ENCODE measurements around the gene SPINK4.
A peak's percentile ranks its signal among the peaks of the same experiment; 100 is the strongest.

SPINK4 gene

DNA sequence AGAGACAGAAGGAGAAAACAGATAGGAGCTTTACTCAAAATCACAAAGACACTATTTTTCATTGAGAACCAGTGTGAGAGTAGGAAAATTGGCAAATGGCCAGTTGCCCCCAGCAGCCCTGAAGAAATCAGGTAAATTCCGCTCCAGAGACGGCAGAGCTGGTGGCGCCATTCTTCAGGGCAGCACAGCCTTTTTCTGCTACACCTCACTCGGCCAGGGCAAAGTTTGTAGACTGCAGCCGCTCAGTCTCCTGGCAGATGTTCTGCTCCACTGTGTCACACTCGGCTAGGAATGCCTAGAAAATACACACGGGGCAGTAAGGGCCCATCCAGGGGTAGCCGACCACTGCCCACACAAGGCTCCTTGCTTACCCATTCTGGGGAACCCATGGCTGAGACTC is 15.0 kb downstream of the SPINK4 start:
- H3K27ac ChIP-seq = no peak overlapping the region
- no peak for DNase-seq (ENCODE audit: low read depth, low spot score)

DNA sequence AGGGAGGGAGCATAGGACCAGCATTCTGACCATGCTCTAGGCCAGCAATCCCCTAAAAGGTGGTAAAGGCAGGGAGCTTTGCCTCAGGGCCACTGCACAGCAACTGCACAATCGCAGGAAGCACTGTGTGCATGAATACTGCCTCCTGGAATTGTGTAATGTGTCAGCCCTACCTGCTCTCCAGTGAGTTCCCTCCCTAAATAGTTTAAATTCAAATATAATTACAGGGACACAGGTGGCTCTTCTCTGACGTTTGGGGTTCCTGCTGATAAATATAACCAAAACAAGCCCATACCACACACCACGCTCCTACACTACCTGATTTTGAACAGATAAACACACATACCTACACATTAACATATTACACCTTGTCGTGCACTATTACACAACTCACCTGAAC is 15.5 kb downstream of the SPINK4 start:
- H3K27ac ChIP-seq = peak overlapping the region; percentile 43
- no peak for DNase-seq (ENCODE audit: low read depth, low spot score)

DNA sequence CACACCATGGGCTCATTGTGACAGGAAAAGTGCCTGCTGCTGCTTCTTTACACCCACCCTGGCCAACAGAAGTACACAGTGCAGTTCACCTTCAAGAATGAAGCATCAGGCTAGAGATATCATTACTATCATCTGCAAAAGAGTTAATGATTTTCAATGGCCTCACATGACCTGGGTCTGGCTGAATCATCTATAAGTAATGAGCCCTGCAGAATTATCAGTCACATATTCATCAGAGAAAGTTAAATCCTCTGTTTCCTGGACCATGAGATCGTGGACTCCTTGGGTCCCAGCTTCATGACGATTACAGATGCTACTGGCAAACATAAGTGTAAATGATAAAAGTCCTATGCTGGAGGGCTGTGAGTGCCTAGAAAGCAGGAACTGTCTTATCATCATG is 16.3 kb downstream of the SPINK4 start:
- H3K27ac ChIP-seq = peak overlapping the region; percentile 43
- no peak for DNase-seq (ENCODE audit: low read depth, low spot score)

DNA sequence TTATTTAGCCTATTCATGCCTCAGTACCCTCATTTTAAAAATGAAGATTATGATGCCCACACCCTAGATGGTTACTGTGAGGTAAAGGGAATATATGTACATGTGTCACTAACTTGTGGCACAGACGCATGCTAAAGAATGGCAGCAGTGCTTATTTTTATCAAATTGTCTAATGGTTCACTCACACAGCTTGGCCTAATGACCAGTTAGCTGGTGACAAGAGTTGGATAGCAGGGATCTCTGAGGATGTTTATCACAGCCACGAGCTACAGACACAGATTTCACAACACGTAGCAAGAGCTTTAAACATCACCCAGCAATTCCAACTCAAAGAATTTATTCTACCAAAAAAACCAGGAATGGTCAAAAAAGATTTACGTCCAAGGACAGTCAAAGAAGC is 17.3 kb downstream of the SPINK4 start:
- DNase-seq (ENCODE audit: low read depth, low spot score) = no peak
- H3K27ac ChIP-seq = no peak overlapping the region

DNA sequence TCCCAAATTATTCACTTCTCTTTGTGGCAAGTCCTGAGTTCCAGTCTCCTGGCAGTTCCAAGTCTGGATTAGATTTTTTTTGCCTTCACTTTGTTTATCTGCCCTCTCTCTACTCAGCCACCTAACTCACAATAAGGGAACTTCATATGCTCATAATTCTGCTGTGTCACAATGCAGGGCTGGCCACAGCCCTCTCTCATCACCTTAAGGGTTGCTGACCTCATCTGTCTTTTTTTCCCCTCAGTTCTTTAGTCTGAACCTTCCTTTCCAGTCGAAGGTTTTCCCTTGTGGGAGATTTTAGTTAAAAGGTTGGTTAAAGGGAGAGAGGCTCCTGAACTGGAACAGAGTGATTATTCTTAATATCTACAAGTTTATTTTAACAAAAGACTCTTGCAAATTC is 20.4 kb downstream of the SPINK4 start:
- no peak for DNase-seq (ENCODE audit: low read depth, low spot score)
- H3K27ac ChIP-seq = no peak overlapping the region

DNA sequence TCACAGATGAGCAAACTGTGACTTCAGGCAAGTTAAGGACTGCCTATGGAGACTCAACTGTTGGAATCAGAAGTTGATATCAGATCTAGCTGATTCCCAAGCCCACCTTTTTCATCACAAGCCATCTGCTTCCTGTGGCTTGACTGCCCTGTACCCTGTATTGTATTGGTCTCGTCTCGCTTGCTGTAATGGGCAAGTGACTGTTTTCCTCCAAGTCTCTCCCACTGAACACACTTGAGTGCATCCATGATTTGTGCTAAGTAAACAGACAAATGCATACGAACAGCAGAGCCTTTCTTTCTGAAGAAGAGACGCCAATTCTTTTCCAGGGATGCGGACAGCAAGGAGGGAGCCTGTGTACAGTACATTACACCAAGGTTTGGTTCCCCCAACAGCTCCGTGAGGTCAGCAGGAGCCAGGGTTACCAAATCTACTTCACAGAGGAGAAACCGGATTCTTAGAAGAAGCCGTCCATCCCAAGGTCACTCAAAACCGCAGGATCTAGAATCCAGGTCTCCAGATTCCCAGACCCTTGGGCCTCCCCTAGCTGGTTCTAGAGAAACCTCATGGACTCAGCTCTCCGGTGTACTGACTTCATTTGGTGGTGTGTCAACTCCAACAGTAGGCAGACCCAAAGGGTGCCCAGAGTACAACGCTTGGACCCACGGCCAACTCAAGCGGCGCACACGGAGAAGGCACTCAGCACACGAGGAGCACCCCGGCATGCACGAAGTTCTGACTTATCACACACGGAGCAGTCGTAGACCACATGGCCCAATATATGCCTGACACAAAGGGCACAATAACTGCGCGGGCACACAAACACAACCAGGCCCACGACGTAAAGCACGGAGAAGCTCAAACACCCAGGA is 23.4 kb downstream of the SPINK4 start:
- H3K27ac ChIP-seq = peak overlapping the region; percentile 75
- DNase-seq (ENCODE audit: low read depth, low spot score) = no peak

DNA sequence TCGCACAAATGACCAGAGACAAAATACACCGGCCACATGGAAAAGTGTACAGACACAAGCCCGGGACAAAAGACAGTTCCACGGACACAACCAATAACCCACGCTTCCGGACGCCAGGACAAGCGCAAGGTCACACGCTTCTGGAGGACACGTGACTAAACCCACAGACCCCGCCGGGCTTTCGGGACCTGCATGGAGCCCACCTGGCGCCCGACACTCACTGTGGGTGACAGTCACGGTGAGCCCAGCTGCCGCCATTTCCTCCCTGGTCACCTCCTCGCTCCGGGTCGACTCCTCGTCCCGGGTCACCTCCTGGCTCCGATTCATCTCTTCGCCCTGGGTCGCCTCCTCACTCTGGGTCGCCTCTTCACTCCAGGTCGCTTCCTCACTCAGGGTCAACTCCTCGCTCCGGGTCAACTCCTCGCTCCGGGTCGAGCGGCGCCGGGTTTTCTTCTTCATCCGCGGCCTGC is 24.1 kb downstream of the SPINK4 start:
- peak overlapping the region; percentile 75 for H3K27ac ChIP-seq
- no peak for DNase-seq (ENCODE audit: low read depth, low spot score)

DNA sequence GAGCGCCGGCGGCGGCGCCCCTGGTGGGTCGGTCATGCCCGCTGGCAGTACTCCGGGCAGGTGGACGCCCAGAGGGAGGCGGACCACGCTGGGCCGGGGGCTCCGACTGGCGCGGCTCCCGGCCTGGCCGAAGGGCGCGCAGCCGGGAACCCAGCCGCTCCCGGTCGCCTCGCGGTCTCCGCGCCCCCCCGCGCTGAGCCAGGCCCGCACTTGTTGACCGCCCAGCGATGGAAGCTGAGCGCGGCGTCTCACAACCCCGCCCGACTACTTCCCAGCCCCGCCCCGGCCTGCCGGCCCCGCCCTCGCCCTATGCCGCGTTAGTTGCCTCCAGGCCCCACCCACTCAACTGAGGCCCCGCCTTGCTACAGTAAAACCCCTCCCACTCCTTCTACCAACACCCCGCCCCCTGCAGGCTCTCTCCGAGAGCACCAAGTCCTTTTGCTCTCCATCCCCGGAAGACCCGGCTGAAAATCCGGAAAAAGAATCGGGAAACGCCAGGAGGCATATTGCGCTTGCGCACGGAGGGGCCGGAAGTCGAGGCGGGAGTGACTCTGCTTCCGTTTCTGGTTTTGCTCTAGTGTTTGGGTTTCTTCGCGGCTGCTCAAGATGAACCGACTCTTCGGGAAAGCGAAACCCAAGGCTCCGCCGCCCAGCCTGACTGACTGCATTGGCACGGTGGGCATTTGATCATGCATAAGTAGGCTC is 24.7 kb downstream of the SPINK4 start, which contains the start of the genes BAG1 and CHMP5:
BAG1 (minus strand) TSS at position 236 of the 705 bp plus-strand sequence.
CHMP5 (plus strand) TSS at position 577 of the 705 bp plus-strand sequence; CDS start at position 607, 30 bp downstream.
- DNase-seq (ENCODE audit: low read depth, low spot score) = peak; percentile 96
- H3K27ac ChIP-seq = peak within 1 kb of the TSS; percentile 75

DNA sequence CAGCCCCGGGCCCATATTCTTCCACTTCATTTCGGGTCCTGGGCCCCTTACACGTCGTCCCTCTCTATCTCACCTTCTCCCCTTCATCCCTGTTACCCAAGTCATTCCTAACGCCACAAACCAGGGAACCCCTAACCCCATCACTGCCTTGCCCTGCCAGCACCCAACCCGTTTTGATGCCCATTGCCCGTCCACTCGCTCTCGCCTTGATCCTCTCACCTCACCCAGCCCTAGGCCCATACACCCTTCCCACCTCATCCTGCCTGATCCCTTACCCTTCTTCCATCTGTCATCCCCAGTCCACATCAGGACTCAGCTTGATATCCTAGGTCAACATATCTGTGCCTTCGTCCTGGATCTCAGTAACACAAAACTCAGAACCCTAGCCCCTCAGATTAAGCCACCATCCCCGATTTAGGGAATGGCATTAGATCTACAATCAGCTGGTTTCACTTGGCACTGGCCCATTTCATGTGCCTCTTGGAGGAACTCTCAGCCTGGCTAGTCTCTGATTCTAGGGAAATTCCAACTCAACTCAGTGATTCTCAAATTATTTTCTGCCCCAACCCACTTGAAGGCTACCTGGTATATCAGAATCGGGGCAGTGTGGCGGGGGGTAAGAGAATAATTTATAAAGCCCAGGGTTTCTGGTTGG is 25.4 kb downstream of the SPINK4 start:
- H3K27ac ChIP-seq = peak overlapping the region; percentile 75
- no peak for DNase-seq (ENCODE audit: low read depth, low spot score)

DNA sequence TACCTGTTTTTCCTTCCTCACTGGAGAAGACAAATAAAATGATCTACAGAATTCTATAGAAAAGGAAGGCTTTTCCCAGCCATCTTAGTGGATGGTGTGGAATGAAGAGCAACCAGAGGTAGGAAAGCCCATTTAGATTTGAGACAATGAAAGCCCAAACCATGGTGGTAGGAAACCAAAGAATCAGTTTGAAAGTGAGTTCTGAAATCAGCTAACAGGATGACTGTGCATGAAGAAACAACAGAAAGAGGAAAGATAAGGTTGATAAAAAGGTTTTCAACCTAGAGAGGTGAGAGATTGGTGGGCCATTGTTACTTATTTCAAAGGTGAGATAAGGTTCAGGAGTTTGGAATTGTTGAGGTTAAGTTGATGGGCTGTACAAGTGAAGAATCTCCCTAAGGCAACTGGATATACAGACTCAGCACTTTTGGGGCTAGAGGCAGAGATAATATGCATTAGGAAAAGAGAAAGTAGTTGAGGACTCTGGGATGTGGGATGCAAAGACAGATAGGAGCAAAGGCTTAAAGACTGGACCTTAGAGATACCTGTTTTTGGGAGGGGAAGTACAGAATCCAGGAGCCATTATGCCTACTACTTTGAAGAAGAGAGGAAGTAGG is 27.3 kb downstream of the SPINK4 start:
- H3K27ac ChIP-seq = no peak overlapping the region
- DNase-seq (ENCODE audit: low read depth, low spot score) = no peak

DNA sequence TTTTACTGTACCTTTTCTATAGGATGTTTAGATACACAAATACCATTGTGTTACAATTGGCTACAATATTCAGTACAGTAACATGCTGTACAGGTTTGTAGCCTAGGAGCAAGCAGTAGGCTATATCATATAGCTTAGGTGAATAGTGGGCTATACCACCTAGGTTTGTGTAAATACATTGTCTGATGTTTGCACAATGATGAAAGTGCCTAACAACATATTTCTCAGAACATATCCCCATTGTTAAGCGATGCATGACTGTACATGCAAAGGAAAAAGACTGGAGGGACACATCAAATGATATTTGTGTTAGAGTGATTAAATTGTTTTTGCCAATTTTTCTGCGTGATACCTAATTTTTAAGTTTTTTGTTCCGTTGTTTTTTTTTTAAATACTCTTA is 30.2 kb downstream of the SPINK4 start:
- no peak for DNase-seq (ENCODE audit: low read depth, low spot score)
- H3K27ac ChIP-seq = no peak overlapping the region

DNA sequence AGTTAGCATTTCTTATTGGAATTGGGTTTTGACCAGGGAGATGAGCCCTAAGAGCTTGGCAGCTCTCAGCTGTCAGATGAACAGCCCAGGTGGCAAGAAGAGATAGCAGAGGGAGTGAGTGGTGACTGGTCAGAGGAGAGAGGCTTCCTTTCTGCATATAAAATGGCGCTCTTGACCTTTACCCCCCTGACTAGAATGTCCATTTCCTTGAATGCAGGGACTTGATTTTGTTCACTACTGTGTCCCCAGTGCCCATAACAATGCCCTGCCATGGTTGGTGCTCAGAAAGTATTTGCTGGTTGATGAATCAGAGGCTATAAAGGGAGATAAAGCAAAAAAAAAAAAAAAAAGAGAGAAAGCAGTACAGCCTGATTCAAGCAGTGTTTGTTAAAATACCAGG is 32.1 kb downstream of the SPINK4 start:
- DNase-seq (ENCODE audit: low read depth, low spot score) = no peak
- no peak overlapping the region for H3K27ac ChIP-seq

DNA sequence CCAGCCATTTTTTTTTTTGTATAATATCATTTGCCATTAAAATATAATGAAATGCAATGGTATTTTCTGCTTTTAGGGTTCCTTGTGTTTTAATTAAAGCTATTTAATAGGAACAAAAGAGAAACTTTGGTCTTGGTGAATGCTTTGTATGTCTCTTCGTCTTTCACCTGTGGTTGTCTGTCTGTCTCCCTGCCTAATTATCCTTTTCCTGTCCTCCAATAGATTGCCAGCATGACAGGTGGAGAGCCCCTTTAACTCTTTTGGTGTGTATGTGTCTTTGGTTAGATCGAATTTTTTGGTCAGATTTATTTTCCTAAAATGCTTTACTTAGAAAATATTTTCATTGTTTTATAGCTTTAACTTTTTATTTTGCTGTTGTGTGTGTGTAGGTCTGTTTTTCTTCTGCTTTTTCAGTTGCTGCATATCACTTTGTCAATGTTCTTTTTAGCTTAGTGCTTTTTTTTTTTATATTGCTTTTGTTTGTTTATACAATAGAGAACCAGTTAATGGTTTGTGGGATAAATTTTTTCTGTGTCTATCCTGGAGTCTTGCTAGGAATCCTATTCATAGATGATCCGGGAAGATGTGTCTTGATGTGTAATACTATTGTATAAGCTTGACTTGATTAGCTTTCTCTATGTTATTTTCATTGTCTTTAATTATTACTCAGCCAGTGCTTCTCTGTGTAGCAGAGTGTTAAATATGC is 33.5 kb downstream of the SPINK4 start:
- H3K27ac ChIP-seq = no peak overlapping the region
- DNase-seq (ENCODE audit: low read depth, low spot score) = no peak

DNA sequence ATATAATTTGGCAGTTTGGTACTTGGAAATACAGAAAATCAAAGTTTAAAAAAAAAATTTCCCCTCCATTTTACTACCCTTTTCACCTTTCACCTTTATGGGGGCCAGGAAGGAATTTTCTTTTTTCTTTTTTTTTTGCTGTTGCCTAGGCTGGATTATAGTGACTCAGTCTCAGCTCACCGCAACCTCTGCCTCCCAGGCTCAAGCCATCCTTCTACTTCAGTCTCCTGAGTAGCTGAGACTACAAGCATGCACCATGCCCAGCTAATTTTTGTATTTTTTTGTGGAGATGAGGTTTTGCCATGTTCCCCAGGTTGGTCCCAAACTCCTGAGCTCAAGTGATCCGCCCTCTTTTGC is 34.0 kb downstream of the SPINK4 start:
- DNase-seq (ENCODE audit: low read depth, low spot score) = no peak
- H3K27ac ChIP-seq = no peak overlapping the region

DNA sequence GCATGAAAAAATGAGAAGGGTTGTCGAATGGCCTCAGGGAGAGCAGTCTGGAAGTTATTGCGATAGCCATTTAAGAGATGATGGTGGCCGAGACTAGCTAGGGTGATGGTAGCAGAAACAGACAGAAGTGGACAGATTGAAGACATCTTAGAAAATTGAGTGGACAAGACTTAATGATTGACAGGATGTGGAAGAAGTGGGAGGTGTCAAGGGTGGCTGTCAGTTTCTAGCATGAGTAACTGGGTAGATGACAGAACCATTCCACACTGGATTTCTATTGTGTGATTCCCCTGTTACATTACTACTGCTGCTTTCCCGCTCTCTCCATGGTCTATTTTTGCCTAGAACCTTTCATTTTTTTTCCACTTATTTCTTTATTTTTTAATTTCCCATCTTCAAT is 37.5 kb downstream of the SPINK4 start:
- no peak overlapping the region for H3K27ac ChIP-seq
- DNase-seq (ENCODE audit: low read depth, low spot score) = no peak

DNA sequence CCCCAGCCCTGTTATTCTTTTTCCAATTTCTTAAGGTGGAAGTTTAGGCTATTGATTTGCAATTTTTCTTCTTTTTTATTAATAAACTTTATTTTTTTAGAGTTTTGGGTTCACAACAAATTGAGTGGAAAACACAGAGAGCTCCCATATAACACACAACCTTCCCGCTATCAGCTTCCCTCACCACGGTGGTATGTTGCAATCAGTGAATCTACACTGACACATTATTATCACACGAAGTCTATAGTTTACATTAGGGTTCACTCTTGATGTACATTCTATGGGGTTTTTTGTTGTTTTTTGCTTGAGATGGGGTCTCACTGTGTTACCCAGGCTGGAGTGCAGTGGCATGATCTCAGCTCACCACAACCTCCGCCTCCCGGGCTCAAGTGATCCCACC is 45.5 kb downstream of the SPINK4 start:
- no peak for DNase-seq (ENCODE audit: low read depth, low spot score)
- no peak overlapping the region for H3K27ac ChIP-seq

DNA sequence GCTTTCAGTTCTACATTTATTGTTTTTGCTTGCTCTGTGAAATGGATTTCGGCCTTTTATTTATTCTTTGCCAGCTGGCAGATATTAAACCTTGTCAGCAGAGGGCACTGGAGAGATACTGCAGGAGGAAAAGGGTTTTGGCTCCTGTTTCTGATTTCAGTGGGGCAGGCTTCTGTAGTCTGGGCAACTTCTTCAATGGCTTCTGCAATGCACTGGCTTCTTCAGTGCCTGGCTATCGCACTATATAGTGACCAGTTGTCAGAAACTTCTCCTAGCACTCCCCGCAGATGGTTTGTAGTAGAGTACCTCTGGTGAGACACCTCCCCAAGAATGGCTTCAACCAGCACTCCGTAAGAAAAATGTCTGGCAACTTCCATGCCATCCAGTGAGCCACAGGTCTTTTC is 47.1 kb downstream of the SPINK4 start:
- DNase-seq (ENCODE audit: low read depth, low spot score) = no peak
- no peak overlapping the region for H3K27ac ChIP-seq

DNA sequence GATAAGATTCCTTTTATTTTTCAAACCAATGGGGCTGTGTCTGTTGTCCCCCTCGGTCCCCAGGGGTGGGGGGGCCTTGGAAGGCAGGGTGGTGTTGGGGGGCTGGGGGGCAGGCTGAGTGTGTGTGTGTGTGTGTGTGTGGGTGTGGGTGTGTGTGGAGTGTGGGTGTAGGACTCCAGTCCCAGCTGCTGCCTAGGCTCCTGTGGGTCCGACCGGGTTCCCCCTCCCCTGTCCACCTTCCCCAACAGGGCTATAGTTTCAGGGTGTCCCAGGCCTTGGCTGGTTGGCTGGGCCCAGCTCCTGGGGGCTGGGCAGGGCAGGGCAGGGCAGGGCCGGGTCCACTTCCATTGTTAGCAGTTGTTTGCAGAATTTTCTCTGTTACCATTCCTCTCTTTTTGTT is 48.3 kb downstream of the SPINK4 start:
- peak overlapping the region; percentile 100 for H3K27ac ChIP-seq
- DNase-seq (ENCODE audit: low read depth, low spot score) = no peak

DNA sequence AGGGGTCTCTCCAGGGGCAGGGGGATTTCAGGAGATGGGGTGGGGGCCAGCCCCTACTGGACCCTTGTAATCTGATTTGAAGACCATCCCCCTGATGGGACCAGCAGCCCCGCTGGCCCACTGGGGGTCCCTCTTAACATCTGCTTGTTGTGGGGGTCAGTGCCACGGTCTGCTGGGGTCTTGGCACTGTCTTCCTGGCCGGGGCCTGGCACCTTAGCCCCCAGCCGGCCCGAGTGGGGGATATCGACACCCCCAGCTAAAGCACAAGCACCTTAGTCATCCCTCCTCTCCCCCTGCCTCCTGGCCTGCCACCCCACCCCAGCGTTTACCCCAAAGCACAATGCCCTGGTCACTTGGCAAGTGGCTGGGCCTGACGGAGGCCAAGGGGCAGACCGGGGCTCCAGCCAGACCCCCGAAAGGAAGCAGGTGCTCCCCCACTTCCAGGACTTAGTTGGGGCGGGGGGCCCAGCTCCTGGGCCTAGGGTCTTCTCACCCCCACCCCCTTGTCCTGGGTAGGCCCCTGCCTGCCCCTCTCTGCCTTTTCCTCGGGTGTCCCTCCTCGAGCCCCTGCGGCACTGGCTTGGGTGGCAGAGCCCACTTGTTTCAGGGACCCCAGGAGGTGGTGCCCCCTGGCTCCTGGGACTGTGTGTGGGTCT is 49.0 kb downstream of the SPINK4 start:
- DNase-seq (ENCODE audit: low read depth, low spot score) = no peak
- H3K27ac ChIP-seq = peak overlapping the region; percentile 100
